CD4-positive, alpha-beta T cell treated with Interleukin-10 for 1 hour (primary cell): ENCODE measurements around the gene TBC1D16.
"Not testable (repeated sequence)": the region's sequence is repeated elsewhere in the genome, so short reads cannot be mapped to it uniquely, and the experiment has no call there.

Experiments used
- DNase-seq: peaks from one replicate; pipeline ENCODE4 v3.0.0-alpha.2; 2020

Gene TBC1D16

DNA sequence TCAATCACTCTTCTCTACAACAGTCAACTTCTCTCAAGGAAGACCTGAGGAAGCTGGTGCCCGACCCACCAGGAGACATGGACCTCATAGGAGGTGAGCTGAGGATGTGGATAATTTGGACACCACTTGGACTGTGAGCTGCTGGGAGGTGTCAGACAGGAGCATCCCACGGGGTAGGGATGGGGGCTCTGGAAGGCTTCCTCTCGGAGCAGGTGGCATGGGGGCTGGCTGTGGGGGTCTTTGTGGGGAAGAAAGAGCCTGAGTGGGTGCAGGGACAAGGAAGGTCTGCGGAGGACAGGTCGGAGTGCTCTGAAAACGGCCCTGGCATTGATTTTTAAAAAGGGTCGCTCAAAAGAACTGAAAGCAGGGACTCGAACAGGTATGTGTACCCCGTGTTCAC, 64.0 kb downstream of the TBC1D16 start:
- no peak for DNase-seq

DNA sequence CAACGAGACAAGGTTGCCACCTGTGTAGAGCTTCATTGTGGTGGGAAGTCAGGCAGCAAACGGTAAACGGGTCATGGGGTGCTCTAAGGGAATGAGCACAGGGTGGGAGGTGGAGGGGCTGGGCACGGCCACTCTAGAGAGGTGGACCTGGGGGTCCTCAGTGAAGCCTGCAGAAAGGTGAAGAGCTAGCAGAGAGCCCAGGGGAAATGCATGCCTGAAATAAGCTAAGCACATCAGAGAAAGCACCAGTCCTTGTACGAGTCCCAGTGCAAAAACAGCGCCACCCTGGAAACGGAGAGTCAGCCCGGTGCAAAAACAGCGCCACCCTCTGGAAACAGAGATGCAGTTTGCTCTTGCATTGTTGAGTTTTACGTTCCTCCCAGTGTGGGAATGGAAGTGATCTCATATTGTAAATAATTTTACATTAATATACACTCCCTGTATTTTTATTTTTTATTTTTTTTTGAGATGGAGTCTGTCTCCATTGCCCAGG, 65.0 kb downstream of the TBC1D16 start:
- DNase-seq: peak; percentile 17

- no peak for DNase-seq
These were observed 65.8 kb downstream of the TBC1D16 start for GRCh38 chr17:79969906-79970305.

- DNase-seq: no peak
These were observed 67.6 kb downstream of the TBC1D16 start for GRCh38 chr17:79968116-79968515.

DNA sequence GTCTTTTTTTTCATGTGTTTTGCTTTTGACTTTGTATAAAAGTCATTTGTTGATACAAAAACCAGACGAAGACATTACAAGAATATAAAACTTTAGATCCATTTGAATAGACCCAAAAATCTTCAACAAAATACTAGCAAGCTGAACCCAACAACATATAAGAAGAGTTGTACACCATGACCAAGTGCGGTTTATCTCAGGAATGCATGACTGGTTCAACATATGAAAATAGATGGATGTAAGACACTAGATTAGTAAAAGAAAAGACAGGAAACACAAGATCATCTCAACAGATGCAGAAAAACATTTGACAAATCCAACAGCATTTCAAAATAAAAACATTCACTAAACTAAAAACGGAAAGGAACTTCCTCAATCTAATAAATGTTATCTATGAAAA, 69.0 kb downstream of the TBC1D16 start:
- no peak for DNase-seq

DNA sequence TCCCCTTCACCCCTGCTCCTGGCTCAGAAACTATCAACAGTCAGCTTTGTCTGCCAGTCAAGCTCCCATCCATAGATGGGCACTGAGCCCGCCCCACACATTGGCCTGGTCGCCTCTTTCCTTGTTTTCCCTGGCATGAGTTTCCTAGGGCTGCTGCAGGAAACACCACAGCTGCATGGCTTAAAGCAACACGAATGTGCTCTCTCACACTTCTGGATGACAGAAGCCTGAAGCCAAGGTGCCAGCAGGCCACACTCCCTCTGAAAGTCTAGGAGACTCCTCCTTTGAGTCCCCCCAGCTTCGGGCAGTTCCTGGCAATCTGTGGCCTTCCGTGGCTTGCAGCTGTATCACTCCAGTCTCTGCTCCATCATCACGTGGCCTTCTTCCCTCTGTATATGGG, 69.9 kb downstream of the TBC1D16 start:
- no peak for DNase-seq

DNA sequence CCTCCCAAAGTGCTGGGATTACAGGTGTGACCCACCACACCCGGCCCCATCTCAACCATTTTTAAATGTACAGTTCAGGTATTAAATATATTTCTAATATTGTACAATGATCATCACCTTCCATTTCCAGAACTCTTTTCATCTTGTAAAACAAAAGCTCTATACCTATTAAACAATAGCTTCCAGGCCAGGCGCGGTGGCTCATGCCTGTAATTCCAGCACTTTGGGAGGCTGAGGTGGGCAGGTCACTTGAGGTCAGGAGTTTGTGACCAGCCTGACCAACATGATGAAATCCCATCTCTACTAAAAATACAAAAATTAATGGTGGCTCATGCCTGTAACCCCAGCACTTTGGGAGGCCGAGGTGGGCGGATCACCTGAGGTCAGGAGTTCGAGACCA, 73.2 kb downstream of the TBC1D16 start:
- not testable (repeated sequence) for DNase-seq

DNA sequence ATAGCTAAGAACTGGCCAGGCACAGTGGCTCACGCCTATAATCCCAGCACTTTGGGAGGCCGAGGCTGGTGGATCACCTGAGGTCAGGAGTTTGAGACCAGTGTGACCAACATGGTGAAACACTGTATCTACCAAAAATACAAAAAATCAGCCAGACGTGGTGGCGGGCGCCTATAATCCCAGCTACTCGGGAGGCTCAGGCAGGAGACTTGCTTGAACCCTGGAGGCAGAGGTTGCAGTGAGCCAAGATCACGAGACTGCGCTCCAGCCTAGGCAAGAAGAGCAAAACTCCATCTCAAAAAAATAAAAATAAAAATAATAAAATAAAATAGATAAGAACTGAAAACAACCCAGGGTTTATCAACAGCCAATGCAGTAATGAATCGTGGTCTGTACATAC, 74.1 kb downstream of the TBC1D16 start:
- not testable (repeated sequence) for DNase-seq

DNA sequence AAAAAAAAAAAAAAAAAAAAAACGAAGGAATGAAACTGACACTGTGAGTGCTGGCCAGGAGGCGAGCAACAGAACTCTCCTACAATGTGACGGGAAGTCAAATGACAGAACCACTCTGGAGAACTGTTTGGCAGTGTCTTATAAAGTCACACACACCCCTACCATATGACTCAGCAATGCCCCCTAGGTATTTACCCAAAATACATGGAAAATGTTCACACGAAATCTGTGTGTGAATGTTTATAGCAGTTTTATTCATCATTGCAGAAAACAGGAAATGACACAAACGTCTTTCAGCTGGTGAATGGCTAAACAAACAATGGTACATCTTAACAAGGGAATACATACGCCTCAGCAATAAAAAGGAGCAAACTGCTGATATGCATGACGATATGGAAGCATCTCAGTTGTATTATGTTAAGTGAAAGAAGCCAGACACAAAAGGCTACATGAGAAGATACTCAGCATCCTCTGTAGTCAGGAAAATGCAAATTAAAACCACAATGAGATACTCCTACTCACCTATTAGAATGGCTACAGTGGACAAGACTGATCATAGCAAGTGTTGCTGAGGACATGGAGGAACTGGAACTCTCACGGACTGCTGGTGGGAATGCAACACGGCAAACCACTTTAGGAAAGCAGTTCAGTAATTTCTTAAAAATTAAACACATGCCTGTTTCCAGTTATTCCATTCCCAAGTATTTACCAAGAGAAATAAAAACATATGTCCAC, 74.7 kb downstream of the TBC1D16 start:
- no peak for DNase-seq

GRCh38 chr17:79959042-79959441, 76.6 kb downstream of the TBC1D16 start:
- no peak for DNase-seq

GRCh38 chr17:79956853-79957252, 78.8 kb downstream of the TBC1D16 start:
- DNase-seq: no peak

GRCh38 chr17:79956441-79956735, 79.3 kb downstream of the TBC1D16 start:
- not testable (repeated sequence) for DNase-seq

GRCh38 chr17:79955691-79956440, 79.8 kb downstream of the TBC1D16 start:
- no peak for DNase-seq

DNA sequence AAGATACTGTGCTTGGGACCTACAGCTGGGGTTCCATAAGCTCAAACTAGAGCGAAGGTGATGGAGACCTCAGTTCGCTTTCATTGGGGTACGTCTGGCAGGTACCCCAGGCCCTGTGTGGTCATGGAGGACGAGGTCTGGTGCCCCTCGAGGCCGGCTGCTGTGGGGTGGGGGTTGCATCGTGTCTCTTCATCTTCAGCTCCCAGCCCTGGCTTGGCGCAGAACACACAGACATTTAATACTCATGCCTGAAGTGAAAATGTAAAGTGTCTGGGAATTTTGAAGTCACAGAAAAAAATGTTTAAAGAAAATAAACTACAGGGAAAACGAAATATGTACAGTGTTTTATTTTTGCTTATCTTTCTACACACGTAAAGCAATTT, 80.5 kb downstream of the TBC1D16 start:
- no peak for DNase-seq

GRCh38 chr17:79954281-79955166, 81.1 kb downstream of the TBC1D16 start:
- DNase-seq: no peak

GRCh38 chr17:79953335-79953734, 82.3 kb downstream of the TBC1D16 start:
- no peak for DNase-seq

- no peak for DNase-seq
These were observed 82.8 kb downstream of the TBC1D16 start for GRCh38 chr17:79952901-79953300.

GRCh38 chr17:79952265-79952877, 83.3 kb downstream of the TBC1D16 start:
- DNase-seq: no peak

DNA sequence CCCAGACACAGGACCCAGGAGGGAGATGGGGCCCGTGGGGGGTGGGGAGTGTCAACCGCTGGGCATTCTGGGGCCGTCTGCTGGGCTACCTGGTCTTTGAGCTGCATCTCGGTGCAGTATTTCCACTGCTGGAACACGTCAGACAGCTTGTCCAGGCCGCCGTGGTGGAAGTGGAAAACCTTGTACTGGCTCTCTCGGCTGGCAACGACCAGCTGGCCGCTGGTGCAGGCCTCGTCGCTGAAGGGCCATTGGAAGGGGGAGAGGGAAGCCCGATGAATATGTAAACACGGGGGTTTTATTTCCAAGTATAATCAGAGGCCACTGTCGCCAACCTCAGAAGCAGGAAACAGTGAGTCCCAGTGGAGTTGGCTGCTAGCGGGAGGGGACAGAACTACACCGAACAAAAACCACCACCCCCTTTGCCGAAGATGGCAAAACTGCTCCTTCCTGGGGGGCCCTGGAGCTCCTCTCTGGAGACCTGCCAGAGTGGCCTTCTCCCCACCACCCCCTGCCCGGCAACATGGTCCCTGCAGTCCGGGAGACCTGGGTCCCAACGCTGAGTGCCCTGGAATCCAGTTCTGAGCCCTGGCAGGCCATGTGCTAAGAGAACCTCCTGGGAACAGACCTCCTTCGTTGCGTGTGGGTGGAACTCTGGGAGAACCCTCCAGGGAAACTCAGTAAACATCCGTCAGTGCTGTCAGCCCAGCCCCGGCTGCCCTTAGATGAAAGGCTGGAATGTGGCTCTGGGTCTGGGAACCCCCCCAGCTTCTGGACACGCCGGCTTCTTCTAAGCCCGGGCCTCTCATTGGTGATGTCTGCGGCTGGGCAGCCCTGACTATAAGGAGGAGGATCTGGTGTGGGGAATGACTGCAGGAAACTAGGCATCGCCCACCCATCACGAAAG, 84.1 kb downstream of the TBC1D16 start:
- no peak for DNase-seq

DNA sequence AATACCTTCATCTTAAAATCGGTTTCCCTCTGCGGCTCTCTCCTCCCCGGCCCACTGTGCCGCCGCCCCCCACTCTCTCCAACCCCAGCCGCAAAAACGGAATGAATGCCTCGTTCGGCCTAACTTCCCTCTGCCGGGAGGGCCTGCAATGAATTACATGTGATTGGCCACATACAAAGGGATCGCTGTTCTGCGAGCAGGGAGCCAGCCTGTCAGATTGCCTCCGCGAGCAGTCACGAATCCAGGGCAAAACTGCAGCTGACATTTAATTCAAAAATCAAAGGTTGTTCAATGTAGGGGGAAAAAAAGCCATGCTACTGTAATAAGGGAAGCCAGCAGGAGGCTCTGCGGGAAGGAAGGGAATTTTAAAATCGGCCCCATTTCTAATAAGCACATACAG, 84.9 kb downstream of the TBC1D16 start:
- no peak for DNase-seq

DNA sequence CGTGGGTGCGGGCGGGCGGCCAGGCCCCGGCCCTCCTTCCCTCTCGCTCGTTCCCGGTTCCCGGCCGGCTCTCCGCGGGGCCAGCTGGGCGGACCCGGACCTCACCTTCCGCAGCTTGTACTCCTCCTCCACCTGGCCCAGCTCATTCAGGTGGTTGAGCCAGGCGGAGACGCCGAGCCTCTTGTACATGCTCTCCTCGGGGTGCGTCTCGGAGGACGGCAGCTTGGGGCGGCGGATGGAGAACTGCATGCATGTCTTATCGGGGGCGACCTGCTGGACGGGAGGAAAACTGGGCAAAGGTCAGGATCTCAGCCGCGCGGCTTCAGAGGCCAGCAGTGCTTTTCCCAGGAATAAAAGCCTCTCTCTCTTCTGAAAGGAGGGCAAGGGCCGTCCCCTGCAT, 85.4 kb downstream of the TBC1D16 start:
- DNase-seq: no peak

DNA sequence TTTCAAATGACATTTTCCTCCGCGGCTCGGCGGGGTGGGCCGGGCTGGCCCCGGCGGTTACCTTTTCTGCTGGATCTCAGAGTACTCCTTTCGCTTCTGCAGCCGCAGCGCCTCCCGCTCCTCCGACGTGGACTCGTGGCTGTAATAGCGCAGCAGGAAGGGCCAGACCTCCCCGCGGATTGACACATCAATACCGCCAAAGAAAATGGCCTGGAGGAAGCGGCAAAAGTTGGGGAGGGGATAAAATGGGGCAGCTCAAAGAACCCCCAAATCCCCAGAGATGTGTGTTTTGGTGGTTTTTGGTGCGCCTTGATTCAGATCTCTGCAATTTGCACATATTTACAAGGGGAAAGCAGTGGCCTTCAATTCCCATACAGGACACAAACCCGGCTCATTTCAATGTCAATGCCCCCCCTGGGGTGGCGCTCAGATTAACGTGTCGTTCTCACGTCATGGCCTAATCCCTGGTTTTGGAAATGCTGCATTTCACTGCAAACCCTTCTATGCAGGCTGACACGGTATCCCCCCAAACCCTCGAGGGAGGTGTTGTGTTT, 85.9 kb downstream of the TBC1D16 start:
- no peak for DNase-seq
